GM12801 (cell line): Measurements from ENCODE around the gene ACP7.

Experiments used
- TF ChIP-seq, protein P1 (sequence below): IDR thresholded peaks from one replicate; pipeline ENCODE4 v1.5.1; 2011; ENCODE audit warnings: control low read depth; ENCODE audit not compliant: insufficient read length; ENCODE audit errors: extremely low read depth

ACP7 gene

DNA sequence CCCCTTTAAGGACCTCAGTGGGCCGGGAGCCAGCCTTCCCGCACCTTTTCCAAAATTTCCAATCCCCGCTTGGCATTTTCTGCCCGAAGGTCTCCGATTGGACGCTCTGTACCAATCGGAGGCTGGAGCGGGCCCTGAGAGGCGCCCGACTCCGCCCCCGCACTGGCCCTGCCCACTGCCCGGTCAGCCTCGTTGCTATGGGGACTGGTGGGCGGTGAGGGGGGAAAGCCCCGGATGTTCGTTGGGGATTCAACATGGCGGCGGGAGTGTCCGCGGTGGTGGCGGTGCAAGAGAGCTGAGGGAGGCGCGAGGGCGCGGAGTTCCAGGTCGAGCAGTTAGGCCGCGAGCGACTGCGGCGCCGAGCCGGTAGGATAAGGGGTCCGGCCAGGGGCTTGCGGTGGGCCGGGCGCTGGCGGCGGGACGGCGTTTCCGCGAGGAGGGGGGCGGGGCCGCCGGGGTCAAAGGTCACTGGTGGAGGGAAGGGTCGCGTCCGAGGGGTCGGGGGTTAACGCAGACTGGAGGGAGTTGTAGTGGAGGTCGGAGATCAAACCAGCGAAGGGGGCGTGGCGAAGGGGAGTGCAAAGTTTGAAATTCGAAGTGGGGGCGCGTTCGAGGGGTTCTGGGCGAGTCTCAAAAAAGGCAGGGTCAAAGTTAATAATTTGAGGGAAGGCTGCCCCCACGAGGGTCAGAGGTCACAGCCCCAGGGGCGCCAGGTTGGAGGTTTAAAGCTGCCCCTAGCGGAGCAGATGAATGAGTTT is 41.6 kb downstream of the ACP7 start, which contains the start of gene PAK4:
TSS of gene PAK4 (plus strand) at position 233 of the 758 bp plus-strand sequence. CDS start 43,768 bp downstream, outside the sequence.
- TF ChIP-seq, protein P1, sequence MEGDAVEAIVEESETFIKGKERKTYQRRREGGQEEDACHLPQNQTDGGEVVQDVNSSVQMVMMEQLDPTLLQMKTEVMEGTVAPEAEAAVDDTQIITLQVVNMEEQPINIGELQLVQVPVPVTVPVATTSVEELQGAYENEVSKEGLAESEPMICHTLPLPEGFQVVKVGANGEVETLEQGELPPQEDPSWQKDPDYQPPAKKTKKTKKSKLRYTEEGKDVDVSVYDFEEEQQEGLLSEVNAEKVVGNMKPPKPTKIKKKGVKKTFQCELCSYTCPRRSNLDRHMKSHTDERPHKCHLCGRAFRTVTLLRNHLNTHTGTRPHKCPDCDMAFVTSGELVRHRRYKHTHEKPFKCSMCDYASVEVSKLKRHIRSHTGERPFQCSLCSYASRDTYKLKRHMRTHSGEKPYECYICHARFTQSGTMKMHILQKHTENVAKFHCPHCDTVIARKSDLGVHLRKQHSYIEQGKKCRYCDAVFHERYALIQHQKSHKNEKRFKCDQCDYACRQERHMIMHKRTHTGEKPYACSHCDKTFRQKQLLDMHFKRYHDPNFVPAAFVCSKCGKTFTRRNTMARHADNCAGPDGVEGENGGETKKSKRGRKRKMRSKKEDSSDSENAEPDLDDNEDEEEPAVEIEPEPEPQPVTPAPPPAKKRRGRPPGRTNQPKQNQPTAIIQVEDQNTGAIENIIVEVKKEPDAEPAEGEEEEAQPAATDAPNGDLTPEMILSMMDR: no peak

DNA sequence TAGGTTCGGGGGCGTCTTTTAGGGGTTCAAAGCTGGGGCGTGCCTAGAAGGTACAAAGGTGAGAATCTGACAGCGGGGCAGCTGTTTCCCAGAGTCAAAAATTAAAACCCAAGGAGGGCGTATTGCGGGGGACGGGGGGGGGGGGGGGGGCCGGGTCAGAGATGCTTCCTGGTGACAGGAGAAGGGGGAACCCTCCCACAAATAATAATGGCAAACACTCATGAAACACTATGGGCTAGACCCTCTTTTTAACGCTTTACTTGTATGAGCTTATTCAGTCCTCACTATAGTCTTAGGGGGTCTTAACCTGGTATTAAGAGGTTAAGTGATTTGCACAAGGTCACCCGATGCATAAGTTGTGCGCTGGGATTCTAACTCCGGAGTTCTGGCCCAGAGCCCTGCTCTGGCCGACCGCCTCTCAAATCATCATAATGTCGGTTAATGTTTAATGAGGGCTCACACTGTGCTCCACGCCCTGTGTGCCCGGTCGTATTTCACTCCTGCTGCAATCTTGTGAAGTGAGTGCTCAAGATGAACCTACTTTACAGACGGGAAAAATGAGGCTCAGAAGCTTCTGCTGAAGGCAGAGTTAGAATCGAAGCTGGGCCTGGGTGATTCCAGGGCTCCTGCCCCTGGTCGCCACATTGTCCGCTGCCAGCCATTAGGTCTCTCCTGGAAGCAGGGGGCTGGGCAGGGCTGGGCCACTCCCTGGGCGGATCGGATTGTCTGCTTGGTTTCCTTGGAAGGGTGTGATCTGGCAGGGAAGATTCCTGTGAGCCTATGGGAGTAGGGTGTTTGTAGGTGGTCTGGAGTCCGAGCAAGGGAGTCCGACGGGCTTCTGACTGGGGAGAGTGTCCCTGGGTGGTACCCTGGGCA is 42.4 kb downstream of the ACP7 start:
- TF ChIP-seq, protein P1: no peak

DNA sequence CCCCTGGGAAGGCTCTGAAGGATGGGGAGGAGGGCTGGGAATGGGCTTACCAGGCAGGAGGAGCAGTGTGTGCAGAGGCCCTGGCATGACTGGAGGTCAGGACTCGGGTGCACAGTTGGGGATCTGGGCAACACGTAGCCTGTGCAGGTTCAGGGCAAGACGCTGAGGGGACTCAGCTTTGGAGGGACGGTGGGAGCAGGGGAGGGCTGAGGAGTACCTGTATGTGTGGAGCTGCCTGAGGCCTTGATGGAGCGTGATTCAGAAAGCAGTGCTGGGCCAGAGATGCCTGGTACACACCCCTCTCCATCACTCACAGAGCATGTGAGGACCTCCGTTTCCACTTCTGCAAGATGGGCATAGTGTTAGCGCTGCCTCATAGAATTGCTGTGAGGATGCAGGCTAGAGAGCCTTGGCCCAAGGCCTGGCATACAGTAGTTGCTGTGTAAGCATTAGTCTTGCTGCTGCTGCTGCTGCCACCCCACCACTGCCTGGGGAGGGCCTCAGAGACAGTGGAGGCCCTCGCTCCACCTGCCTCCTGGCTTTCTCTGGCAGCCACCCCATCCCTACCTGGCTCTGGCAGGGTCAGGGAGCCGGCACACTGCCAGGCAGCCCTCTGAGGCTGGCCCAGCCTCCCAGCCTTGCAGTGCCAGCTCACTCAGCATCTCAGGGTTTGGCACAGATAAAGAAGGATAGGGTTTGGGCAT is 43.8 kb downstream of the ACP7 start:
- TF ChIP-seq, protein P1: no peak

DNA sequence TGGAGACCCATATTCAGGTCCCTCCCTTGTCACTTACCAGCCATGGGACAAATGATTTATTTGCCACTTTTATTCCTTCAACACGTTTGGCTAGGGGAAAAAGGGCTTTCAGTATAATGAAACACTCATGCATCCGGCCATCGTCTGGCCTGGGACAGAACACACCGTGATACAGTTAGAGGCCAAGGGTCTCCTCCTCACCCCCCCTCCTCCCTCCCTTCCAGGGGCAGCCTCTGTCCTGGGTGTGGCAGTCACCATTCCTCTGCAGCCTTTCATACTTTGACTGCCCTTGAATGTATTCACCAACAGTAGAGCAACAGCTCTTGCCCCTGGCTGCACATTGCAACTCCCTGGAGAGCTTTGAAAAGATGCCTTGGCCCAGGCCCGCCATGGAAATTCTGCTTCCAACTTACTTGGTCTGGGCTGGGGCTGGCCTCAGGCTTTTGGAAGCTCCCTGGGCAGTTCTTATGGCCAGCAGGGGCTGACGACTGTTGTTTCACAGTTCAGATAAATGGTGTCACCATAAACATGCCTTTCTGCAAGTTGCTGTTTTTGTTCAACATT is 44.4 kb downstream of the ACP7 start:
- TF ChIP-seq, protein P1: no peak

DNA sequence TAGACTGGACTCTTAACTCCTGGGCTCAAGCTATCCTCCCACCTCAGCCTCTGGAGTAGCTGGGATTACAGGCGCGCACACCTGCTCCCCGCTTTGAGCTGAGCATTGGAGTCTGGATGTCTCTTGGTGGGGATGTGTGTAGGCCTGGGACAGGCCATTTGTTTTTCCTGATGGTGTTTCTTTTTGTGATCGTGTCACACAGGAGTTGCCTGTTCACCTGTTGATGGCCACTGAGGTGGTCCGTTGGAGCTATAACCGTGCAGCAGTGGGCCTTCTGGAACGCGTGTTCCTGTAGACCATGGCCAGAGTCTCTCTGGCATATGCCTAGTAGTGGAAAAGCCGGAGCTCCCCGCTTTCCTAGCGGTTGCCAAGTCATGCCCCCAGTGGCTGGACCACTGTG is 44.9 kb downstream of the ACP7 start:
- TF ChIP-seq, protein P1: no peak

DNA sequence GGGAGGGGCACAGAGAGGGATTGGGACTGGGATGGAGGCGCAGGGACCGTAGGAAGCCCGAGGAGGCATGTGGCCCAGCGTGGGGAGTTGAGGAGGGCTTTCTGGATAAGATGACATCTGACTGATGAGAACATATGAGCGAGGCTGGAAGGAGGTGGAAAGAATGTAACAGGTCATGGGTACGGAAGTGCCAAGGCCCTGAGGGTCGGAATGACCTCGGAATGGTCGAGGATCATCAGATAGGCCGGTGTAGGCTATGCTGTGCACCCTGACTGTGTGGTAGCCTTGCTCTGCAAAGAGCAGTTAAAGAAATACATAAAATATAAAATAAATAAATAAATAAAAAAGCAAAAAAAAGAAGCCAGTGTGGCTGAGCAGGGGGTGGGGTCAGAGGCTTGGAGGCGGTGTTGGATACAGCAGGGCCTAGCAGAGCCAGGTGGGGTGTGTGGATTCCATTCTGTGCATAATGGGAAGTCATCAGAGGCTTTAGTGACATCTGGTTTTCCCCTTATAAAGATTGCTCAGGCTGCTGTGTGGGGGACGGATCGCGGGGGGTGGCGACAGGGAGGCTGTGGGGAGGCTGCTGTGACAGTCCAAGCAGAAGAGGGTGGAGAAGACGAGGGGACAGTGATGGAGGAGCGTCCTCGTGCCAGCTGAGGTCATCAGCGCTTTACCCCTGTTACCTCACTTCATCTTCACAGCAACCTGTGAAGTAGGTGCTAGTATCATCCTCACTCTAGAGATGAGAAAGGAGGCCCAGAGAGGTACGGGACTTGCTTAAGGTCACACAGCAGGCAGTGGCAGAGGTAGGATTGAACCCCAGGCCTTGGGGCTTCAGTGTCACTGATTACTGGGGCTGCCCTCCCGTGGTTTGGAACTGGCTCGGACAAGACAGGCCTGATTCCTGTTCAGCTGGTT is 46.4 kb downstream of the ACP7 start:
- TF ChIP-seq, protein P1: no peak
